Measurements from ENCODE around the gene TIGD1.

The TIGD1 gene

DNA sequence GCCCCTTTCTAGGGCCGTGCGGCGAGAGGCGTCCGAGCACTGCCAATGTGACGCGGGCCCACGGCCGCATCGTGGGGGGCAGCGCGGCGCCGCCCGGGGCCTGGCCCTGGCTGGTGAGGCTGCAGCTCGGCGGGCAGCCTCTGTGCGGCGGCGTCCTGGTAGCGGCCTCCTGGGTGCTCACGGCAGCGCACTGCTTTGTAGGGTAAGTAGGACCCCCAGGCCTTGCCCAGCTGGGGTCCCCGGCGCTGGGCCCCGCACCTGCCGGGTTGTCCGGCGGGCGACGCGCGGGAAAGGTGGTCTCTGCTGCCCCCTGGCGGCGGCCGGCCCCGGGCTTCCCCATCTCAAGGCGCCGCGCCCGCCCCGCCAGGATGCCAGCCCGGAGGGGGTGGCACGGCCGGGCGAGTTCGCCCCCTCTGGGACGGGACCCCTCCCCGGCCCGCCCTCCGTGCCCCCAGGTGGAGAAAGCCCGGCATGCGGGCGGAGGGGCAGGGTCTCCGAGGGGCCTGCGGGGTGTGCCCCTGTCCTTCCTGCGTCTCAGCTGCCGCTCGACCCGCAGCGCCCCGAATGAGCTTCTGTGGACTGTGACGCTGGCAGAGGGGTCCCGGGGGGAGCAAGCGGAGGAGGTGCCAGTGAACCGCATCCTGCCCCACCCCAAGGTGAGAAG is 28.3 kb downstream of the TIGD1 start:
- peak; percentile 95 for DNase-seq

DNA sequence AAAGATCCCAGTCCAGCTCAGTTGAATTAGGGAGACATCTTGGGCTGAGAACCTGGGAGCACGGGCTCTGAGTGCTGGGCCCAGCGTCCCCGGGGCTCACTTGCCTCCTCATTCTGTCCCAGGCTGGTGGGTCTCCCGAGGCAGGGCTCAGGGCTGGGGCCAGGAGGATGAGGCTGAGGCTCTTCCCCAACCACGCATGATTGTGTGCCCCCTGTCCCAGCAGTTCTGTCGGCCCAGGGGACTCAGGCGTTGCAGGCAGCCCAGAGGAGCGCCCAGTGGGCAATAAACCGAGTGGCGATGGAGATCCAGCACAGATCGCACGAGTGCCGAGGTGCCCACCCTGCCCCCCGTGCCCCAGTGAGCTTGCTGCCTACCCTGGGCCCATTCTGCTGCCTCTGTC is 29.3 kb downstream of the TIGD1 start:
- no peak for DNase-seq

- DNase-seq: no peak
These were observed 29.9 kb downstream of the TIGD1 start for GRCh38 chr2:232520489-232520888.

GRCh38 chr2:232519581-232520438 is 30.5 kb downstream of the TIGD1 start, which contains the start of gene PRSS56:
Gene PRSS56, plus strand, starts transcription at chr2:232520388. Its CDS starts 211 bp downstream, at chr2:232520599.
- DNase-seq: no peak

GRCh38 chr2:232518844-232519243 is 31.5 kb downstream of the TIGD1 start:
- DNase-seq: no peak

DNA sequence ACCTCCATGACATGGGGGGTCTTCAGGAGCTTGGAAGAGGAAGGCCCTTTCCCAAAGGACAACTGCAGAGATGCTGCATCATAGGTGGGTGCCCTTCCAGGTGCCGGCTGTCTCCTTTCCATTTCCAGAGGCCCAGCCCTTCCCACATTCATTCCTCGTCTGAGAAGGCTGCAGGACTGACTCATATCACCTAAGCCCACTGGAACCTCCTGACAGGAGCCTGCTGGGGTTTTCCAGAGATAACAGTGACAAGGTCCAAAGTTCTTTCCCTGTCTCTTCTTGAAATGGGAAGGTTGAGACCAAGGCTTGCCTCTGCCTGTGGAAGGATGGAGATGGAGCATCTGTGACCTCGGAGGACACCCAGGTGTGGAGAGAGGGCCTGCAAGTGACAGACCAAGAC is 33.8 kb downstream of the TIGD1 start:
- DNase-seq: no peak

DNA sequence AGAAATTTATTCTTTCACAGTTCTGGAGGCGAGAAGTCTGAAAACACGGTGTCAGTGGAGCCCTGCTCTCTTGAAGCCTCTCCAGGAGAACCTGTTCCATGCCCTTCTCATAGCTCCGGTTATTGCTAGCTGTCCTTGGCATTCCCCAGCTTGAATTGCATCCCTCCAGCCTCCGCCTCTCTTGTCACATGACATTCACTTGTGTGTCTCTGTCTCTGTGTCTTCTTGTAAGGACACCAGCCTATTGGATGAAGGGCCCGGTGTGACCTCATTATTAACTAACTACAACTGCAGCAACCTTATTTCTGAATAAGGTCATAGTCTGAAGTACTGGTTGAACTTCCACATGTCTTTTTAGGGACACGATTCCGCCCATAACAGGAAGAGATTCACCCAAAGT is 34.7 kb downstream of the TIGD1 start:
- no peak for DNase-seq

DNA sequence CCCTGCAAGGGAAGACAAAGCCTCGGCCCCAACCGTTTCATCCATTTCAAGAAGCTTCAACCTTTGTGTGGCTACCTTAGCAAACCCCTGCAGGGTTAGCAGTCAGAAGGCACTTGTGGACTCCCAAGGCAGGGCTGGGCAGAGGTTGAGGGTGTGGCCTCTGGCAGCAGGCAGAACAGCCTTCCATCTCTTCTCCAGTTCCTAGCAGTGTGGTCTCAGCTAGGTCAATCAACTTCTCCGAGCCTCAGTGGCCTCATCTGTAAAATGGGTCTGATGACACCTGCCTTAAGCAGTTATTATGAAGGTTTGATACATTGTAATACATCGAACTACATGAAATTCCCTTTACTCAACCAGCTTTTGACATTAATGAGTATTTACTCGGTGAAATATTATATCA is 37.0 kb downstream of the TIGD1 start:
- no peak for DNase-seq

DNA sequence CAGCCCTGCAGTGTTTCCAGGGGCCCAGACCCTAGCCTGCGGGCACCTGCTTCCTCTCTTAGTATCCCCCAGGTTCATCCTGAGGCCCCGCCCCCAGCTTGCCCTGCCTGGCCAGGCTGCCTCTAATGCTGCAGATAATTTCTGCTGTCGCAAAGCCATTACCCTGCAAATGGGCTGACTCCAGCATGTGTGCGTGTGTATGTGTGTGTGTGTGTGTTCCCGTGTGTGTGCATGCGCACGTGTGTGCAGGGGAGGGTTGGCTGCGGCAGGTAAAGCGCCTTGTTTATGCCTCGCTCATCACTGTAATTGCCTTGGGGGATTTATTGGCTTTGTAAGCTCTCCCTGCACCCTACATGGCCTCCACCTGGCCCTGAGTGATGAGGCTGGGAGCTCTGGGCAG is 37.8 kb downstream of the TIGD1 start:
- DNase-seq: no peak

- DNase-seq: no peak
These were observed 38.9 kb downstream of the TIGD1 start for GRCh38 chr2:232511336-232511890.

- DNase-seq: no peak
These were observed 42.1 kb downstream of the TIGD1 start for GRCh38 chr2:232508251-232508650.

- no peak for DNase-seq
These were observed 43.6 kb downstream of the TIGD1 start for GRCh38 chr2:232506709-232507108.

- no peak for DNase-seq
These were observed 44.5 kb downstream of the TIGD1 start for GRCh38 chr2:232505856-232506255.

DNA sequence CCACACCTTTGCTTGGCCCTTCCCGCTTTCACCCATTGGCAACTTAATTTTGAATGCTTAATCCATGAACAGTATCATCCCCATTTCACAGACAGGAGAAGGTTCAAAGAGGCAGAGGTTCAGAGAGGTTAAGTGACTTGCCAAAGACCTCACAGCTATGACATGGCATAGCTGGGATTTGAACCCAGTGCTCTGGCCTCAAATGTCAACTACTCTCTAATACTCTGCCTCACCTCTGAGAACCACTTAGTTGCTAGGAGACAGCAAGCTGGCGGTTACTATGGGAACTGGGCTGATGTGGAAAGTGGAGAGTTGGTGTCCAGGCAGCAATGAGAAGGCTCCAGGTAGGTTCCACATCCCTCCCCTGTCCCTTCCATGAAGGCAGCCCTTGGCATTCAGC is 45.9 kb downstream of the TIGD1 start:
- no peak for DNase-seq

DNA sequence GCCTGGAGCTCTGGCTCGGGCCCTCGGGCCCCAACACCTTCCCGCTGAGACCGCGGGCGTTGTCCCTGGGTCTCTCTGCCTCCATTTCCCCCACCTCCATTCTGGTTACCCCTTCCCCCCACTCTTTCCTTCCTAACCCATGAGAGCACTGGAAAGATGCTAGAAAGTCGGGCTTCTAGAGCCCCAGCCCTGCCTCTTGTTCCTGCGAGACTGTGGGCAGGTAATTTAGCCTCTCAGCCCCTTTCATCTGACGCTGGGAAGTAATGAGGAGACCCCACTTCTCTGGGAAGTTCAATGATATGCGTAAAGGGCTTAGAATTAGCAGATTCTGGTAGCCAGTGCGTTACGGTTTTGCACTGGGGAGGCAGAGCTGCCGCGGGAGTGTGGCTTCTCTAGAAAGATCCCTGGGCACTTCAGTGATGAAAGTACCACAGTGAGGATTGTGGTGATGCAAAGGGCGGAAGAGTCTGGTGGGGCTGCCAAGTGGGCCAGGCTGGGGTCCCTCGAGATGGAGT is 46.5 kb downstream of the TIGD1 start:
- no peak for DNase-seq

GRCh38 chr2:232502911-232503808 is 47.2 kb downstream of the TIGD1 start:
- DNase-seq: no peak

DNA sequence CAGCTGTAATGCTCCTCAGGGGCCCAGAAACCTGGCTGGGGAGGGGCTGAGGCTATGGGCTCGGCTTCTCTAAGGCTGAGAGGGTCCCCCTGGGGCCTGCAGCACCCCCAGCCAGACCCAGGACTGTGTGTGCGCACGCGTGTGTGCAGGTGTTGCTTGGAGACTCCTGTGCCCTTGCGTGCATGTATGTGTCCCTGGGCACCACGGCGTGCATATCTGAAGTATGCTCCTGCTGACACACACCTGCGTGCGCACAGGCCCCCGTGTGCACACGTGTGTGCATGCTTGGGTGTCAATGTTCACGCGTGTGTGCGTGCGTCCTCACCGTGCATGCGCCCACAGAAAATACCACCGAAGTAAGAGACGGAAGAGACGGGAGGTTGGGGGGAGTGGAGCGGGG is 47.8 kb downstream of the TIGD1 start:
- no peak for DNase-seq

GRCh38 chr2:232501794-232502390 is 48.5 kb downstream of the TIGD1 start:
- DNase-seq: no peak

DNA sequence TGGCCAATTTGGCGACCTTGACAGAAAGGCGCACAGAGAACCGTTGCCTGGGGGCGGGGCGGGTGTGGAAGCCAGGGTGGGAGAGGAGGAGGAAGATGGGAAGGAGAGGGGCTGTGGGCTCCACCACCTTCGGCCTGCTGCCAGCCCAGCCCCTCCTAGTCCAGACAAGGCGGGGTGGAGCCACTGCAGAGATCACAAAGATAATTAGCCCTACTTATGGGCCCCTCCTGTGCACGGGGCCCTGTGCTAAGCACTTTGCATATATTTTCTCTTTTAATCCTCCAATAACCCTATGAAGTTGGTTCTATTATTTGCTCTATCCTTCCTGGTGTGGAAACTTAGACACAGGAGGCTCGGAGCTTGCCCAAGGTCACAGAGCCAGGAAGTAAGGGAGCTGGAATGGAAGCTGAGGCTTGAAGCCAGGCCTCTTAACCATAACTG is 49.0 kb downstream of the TIGD1 start:
- DNase-seq: no peak

GRCh38 chr2:232498452-232498851 is 51.9 kb downstream of the TIGD1 start:
- DNase-seq: no peak
